ENCODE measurements around the gene STK35.

Gene STK35

DNA sequence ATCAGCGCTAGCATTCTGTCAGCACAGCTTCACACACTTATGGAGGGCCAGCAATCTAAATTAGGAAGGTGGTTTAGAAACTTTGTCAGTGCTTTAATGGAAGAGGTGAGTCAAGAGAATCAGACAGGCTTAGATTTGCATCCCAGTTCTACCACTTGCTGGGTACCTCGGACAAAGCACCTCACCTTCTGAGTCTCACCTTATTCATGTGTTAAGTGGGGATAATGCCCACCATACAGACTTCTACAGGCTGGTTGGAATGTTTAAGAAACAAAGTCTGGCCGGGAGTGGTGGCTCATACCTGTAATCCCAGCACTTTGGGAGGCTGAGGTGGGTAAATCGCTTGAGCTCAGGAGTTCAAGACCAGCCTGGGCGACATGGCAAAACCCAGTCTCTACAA lies 12.2 kb upstream of the STK35 start:
- TF ChIP-seq, protein P1, sequence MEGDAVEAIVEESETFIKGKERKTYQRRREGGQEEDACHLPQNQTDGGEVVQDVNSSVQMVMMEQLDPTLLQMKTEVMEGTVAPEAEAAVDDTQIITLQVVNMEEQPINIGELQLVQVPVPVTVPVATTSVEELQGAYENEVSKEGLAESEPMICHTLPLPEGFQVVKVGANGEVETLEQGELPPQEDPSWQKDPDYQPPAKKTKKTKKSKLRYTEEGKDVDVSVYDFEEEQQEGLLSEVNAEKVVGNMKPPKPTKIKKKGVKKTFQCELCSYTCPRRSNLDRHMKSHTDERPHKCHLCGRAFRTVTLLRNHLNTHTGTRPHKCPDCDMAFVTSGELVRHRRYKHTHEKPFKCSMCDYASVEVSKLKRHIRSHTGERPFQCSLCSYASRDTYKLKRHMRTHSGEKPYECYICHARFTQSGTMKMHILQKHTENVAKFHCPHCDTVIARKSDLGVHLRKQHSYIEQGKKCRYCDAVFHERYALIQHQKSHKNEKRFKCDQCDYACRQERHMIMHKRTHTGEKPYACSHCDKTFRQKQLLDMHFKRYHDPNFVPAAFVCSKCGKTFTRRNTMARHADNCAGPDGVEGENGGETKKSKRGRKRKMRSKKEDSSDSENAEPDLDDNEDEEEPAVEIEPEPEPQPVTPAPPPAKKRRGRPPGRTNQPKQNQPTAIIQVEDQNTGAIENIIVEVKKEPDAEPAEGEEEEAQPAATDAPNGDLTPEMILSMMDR (IDR thresholded peaks at IDR 0.05; ENCODE audit: insufficient read depth, missing control alignments) = no peak
- FAIRE-seq = no peak
- DNase-seq (ENCODE audit: insufficient read length, low spot score) = no peak

DNA sequence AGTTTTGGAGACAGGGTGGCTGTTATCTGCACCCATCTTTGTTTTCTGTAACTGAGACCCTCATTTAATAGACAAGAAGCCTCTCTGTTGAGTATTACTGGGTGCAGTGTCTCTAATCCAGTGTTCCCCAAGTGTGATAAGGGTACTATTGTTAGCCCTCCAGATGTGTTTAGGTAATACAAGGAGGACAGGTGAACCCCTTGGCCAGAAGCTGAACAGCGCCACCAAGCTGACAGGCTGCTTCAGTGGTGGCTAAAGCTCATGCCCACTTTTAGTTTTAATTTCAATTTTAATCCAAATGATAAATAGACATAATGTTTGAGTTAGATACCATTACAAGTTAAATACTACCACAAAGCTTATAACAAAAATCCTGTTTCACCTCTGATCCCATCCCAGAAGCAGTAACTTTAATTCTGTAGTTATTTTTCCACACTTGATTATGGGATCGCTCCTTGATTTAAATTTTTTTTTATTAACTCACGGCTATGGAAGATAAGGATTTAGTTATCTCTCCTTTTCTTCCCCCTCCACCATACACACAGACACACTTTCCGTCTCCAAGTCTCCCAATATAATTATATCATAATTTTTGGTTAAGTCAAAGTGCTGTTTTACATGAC lies 8.4 kb upstream of the STK35 start:
- FAIRE-seq (no peak), DNase-seq (ENCODE audit: insufficient read length, low spot score) (no peak)
- TF ChIP-seq, protein P1 (IDR thresholded peaks at IDR 0.05; ENCODE audit: insufficient read depth, missing control alignments) = peak; percentile 60

DNA sequence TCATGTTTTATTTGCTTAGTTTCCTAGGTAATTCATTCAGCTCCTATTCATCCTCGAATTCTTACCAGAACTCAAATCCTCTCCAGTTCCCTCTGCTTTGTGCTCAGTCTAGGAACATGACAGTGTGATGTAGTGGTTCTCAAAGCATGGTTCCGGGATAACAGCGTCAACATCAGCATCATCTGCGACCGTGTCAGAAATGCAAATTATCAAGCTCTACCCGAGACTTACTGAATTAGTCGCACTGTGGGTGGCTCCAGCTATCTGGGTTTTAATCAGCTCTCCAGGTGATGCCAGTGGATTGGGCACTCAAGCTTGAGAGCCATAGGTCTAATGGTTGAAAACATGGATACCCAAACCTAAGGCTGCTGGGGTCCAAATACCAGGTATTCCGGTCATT lies 7.7 kb upstream of the STK35 start:
- DNase-seq (ENCODE audit: insufficient read length, low spot score) = no peak
- no peak for FAIRE-seq
- TF ChIP-seq, protein P1 (IDR thresholded peaks at IDR 0.05; ENCODE audit: insufficient read depth, missing control alignments) = no peak

DNA sequence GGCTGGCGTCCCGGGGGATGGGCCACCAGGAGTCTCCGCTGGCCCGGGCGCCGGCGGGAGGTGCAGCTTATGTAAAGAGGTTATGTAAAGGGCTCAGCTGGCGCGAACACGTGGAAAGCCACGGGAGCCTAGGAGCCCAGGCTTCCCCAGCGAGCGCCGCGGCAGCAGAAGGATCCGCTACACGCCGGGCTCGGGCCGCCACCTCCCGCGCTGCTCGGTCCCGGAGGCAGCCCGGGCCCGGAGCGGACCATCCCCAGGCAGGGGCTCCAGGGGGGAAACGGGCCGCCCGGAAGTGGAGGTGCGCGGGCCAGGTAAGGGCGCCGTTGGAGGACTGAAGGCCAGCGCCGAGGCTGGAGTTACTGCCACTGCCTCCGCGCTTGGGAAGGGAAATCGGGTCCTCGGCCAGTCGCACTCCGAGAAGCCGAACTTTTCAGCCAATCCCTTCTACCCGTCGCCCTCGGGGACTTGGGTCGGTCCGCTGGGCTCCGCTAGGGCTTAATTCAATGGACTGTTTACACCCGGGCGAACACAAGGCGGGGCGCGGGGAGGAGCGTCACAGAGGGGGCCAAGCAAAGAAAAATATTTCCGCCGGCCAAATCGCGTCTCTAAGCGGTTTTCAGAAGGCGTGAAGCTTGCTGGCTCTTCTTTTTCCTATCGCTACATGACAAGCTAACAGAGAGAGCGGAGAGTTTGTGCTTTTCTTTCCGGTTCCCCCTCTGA lies 398 bp downstream of the STK35 start:
- FAIRE-seq (no peak), DNase-seq (ENCODE audit: insufficient read length, low spot score) (peak; percentile 45)
- TF ChIP-seq, protein P1 (IDR thresholded peaks at IDR 0.05; ENCODE audit: insufficient read depth, missing control alignments) = no peak

DNA sequence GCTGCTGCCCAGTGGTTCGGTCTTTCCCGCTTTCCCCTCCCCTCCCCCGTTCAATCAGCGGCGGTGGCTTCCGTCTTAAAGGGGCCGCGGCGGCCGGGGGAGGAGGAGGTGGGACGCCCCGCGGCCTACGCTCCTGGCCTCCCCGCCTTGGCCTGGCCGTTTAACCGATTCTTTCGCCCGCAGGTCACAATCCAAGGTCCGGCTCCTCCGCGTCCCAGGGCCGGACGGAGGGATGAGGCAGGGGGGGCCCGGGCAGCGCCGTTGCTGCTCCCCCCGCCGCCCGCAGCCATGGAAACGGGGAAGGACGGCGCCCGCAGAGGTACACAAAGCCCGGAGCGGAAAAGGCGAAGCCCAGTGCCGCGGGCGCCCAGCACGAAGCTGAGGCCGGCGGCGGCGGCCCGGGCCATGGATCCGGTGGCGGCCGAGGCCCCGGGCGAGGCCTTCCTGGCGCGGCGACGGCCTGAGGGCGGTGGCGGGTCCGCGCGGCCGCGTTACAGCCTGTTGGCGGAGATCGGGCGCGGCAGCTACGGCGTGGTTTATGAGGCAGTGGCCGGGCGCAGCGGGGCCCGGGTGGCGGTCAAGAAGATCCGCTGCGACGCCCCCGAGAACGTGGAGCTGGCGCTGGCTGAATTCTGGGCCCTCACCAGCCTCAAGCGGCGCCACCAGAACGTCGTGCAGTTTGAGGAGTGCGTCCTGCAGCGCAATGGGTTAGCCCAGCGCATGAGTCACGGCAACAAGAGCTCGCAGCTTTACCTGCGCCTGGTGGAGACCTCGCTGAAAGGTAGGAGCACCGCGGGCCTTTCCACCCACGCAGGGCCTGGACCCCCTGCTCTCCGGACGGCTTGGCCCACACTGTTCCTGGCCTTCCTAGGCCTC lies 1.2 kb downstream of the STK35 start:
- DNase-seq (ENCODE audit: insufficient read length, low spot score) = peak; percentile 38
- no peak for FAIRE-seq

DNA sequence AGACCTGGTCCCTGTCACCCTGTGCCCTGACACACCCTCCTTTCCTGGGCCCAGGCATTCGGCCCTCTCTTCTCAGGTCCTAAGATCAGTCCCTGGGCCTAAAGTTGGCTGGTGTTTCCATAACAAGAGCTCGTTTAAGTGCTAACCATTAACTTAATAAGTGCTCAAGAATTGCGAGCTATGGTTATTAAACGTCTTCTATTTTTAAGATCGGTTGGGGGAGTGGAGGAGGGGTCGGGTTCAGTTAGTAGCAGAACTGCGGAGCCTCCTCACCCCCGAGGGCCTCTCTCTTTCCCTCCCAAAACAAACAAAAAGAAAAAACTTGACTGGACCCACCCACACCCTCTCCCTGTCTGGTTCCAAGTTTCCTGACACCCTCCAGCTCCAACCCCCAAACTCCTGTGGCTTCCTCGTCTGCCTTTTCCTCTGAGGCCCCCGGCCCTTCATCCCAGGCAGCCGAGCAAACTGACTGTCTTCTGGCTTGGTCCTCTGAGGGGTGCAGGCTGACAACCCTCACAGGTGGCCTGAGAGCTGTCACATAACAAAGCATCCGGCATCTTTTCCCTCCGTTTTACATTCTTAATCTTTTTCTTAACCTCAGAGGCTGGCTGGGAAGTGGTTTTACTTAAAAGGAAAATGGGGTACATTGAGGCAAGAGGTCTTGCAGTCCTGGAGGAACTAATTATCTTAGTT lies 2.0 kb downstream of the STK35 start:
- FAIRE-seq = no peak
- TF ChIP-seq, protein P1 (IDR thresholded peaks at IDR 0.05; ENCODE audit: insufficient read depth, missing control alignments) = no peak

More for the DNA sequence above, 1.2 kb downstream of the STK35 start:
- TF ChIP-seq, protein P1 (IDR thresholded peaks at IDR 0.05; ENCODE audit: insufficient read depth, missing control alignments) = no peak

More for the DNA sequence above, 2.0 kb downstream of the STK35 start:
- DNase-seq (ENCODE audit: insufficient read length, low spot score) = no peak

Data from D721Med (cell line).